Measurements from ENCODE around the gene CDK17.

GRCh38 chr12:96326628-96327227 is 73.5 kb downstream of the CDK17 start:
- TF ChIP-seq, protein P1, sequence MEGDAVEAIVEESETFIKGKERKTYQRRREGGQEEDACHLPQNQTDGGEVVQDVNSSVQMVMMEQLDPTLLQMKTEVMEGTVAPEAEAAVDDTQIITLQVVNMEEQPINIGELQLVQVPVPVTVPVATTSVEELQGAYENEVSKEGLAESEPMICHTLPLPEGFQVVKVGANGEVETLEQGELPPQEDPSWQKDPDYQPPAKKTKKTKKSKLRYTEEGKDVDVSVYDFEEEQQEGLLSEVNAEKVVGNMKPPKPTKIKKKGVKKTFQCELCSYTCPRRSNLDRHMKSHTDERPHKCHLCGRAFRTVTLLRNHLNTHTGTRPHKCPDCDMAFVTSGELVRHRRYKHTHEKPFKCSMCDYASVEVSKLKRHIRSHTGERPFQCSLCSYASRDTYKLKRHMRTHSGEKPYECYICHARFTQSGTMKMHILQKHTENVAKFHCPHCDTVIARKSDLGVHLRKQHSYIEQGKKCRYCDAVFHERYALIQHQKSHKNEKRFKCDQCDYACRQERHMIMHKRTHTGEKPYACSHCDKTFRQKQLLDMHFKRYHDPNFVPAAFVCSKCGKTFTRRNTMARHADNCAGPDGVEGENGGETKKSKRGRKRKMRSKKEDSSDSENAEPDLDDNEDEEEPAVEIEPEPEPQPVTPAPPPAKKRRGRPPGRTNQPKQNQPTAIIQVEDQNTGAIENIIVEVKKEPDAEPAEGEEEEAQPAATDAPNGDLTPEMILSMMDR (IDR thresholded peaks at IDR 0.05), result no peak
- TF ChIP-seq POLR2A (IDR thresholded peaks at IDR 0.05), result no peak

Measured in tibial nerve (tissue), 3 donors.